Activated CD8-positive, alpha-beta memory T cell treated with anti-CD3 and anti-CD28 coated beads for 4 hours (primary cell): Measurements from ENCODE around the gene CMSS1.
"Not testable (repeated sequence)": the region's sequence is repeated elsewhere in the genome, so short reads cannot be mapped to it uniquely, and the experiment has no call there.

ENCODE experiments used
- DNase-seq, 2 donors: peaks; one replicate each; pipeline ENCODE4 v3.0.0-alpha.2; 2020; ENCODE audit warnings: low read depth in 2 of 2

Gene CMSS1

DNA sequence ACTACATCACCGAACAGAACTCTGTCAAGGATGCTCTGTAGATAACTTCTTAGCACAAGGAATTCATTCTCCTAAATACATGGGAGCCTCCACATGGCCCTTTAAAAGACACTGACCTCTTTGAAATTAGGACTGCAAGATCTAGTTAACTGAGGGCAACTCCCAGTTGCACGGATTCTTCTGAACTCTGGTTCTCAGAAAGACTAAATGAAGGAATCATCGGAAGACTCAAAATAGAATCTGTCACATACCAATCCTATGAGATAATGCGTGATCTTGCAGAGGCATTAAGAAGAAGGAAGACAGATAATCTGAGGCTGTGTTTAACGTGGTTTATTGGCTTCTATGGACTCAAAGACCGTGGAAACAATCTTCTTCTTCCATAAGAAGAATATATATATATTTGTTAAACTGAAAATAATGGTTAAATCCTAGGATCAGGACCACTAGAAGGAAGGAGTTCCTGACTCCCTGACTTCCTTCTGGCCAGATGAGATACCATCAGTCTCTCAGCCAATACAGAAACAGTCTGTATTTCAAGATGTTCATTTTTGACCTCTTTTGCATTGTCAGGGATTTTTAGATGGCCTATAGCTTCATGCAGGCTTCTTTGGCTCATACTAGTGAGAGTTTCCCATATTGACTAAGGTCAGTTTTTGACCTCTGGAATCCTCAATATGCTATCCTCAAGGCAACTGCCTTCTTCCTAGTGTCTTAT is 409.2 kb downstream of the CMSS1 start:
- no peak for DNase-seq

DNA sequence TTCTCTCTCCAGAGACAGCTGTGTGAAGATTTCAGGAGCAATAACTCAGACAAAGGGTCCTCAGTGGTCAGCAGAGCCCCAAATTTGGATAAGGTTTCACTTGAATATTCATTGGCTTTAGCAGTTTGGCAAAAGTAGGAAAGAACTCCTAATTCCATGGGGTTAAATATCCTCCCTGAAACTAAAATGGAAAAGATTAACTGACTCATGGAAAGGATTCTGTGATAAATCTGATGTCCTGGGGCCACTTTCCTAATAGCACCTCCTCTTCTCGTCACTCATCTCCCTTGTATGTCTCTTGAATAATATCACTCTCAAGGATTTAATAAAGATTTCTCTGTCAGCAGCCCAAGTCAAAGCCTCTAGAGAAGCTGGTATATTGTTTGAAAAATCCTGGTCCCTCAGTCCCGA is 409.9 kb downstream of the CMSS1 start:
- DNase-seq = no peak

DNA sequence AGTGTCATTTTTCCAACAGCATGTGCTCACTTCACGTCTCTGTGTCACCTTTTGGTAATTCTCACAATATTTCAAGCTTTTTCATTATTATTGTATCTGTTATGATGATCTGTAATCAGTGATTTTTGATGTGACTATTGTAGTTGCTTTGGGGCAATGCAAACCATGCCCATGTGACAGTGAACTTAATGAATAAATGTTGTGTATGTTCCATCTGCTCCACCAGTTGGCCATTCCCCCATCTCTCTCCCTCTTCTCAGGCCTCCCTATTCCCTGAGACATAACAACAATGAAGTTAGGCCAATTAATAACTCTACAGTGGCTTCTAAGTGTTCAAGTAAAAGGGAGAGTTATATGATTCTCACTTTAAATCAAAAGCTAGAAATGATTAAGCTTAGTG is 410.6 kb downstream of the CMSS1 start:
- DNase-seq = no peak

DNA sequence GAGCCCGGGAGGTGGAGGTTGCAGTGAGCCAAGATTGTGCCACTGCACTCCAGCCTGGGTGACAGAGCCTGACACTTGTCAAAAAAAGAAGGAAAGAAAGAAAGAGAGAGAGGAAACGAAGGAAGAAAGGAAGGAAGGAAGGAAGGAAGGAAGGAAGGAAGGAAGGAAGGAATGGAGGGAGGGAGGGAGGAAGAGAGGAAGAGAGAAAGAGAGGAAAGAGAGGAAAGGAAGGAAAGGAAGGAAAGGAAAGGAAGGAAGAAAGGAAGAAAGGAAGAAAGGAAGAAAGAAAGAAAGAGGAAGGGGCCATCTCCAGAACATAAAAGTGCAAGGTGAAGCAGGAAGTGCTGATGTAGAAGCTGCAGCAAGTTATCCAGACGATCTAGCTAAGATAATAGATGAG is 411.5 kb downstream of the CMSS1 start:
- DNase-seq = not testable (repeated sequence)

DNA sequence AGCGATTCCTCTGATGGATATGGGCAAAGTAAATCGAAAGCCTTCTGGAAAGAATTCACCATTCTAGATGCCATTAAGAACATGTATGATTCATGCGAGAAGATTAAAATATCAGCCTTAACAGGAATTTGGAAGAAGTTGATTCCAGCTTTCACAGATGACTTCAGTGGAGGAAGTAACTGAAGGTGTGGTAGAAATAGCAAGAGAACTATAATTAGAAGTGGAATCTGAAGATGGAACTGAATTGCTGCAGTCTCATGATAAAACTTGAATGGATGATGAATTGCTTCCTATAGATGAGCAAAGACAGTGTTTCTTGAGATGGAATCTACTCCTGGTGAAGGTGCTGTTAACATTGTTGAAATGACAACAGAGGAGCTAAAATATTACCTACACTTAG is 413.0 kb downstream of the CMSS1 start:
- no peak for DNase-seq
